Measurements from ENCODE around the gene ARRDC5. TPM values are rescaled to one million over a fixed set of nuclear protein-coding genes. Genes with fewer than 3 reads are reported as not detected.

Gene ARRDC5
- total RNA-seq, 1 donor, result 0.36 TPM

DNA sequence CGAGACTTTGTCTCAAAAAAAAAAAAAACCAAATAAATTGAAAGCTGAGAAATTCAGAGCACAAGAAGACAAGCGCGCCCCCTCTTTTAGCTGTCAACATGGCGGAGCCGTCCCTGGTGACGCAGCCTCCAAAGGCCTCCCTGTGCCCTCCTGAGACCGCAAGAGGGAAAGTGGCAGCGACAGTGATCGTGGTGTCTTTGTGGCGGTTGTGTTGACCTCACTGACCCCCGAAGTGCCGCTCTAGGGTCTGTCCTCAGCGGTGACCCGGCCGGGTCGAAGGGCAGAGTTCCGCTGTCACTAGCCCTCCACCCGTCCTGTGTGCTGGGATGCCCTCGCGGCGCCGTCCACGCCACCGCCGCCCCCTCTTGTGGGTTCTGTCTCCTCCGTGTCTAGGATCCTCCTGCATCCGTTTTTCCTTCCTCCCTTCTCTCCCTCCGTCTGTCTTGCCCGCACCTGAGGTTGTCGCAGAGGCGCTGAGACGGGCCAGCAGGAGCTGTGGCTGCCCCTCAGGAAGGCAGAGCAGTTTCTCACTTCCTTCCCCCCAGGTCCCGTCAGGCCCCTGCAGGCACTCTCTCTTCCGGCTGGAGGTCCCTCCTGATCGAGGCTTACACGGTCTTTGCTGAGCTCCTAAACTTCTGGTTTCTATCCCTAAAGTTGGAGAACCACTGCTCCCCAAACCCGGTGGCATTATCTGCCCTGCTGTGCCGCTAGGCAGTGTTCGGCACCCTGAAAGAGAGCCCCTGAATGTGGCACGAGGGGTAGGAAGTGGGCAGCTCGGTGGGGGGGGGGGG lies 13.8 kb upstream of the ARRDC5 start:
- TF ChIP-seq, protein P1, sequence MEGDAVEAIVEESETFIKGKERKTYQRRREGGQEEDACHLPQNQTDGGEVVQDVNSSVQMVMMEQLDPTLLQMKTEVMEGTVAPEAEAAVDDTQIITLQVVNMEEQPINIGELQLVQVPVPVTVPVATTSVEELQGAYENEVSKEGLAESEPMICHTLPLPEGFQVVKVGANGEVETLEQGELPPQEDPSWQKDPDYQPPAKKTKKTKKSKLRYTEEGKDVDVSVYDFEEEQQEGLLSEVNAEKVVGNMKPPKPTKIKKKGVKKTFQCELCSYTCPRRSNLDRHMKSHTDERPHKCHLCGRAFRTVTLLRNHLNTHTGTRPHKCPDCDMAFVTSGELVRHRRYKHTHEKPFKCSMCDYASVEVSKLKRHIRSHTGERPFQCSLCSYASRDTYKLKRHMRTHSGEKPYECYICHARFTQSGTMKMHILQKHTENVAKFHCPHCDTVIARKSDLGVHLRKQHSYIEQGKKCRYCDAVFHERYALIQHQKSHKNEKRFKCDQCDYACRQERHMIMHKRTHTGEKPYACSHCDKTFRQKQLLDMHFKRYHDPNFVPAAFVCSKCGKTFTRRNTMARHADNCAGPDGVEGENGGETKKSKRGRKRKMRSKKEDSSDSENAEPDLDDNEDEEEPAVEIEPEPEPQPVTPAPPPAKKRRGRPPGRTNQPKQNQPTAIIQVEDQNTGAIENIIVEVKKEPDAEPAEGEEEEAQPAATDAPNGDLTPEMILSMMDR (IDR thresholded peaks at IDR 0.05; ENCODE audit: extremely low read depth, low read depth, low read length), result no peak
- no peaks in the 10 kb centered on the region for H3K27me3 ChIP-seq (ENCODE audit: insufficient read depth, low read length)
- H4K20me1 ChIP-seq (ENCODE audit: insufficient read depth, low read length), result no peaks in the 10 kb centered on the region
- no peak overlapping the region for H3K4me2 ChIP-seq (ENCODE audit: insufficient read depth, low read length)
- no peak for DNase-seq (ENCODE audit: insufficient read length, low spot score, missing footprints)
- peak overlapping the region; percentile 86 for H3K27ac ChIP-seq (ENCODE audit: low read depth, low read length)
- H3K9me3 ChIP-seq (ENCODE audit: low read depth, low read length), result no peaks in the 10 kb centered on the region
- H3K79me2 ChIP-seq (ENCODE audit: insufficient read depth, low read length), result peaks cover 78% of the 10 kb centered on the region
- H3K4me3 ChIP-seq (ENCODE audit: insufficient read depth, low read length), result no peak overlapping the region
- H2AFZ ChIP-seq (ENCODE audit: low read length), result no peak overlapping the region
- H3K4me1 ChIP-seq (ENCODE audit: insufficient read depth, low read length), result peaks cover 36% of the 10 kb centered on the region
- peaks cover 7% of the 10 kb centered on the region for H3K36me3 ChIP-seq (ENCODE audit: insufficient read depth, low read length)

DNA sequence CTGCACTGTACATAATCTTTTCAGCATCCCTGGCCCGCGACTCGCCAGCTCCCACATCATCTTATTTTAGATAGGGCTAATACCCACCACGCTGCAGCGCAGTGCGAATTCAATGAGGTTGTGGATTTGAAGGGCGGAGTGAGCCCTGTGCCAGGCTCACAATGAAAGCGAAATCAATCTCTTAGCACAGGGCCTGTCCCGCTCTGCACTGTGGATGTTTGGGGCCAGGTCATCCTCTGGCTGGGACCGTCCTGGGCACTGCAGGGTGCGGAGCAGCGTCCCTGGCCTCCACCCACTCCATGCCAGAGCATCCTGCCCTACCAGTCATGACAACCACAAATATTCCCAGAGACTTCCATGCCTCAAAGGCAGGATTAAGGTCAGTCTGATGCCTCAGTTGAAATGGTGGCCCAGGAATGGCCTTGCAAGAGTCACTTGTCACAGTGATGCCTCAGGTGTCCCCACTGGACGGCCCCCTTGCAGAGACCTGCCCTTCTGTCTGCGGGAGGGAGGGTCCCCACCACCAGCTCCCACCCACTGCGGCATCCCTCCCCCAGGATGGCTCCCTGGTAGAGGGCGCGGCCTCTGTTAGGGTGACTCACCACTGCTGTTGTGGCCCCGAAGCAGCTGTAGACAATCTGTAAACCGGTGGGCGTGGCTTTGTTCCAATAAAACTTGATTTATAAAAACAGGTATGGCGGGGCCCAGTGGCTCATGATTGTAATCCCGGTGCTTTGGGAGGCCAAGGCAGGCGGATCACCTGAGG lies 12.2 kb upstream of the ARRDC5 start:
- Histone ChIP-seq H3K4me1 (ENCODE audit: insufficient read depth, low read length) (peaks cover 49% of the 10 kb centered on the region), H3K36me3 (ENCODE audit: insufficient read depth, low read length) (peaks cover 7% of the 10 kb centered on the region), H2AFZ (ENCODE audit: low read length) (peak overlapping the region; percentile 76)

DNA sequence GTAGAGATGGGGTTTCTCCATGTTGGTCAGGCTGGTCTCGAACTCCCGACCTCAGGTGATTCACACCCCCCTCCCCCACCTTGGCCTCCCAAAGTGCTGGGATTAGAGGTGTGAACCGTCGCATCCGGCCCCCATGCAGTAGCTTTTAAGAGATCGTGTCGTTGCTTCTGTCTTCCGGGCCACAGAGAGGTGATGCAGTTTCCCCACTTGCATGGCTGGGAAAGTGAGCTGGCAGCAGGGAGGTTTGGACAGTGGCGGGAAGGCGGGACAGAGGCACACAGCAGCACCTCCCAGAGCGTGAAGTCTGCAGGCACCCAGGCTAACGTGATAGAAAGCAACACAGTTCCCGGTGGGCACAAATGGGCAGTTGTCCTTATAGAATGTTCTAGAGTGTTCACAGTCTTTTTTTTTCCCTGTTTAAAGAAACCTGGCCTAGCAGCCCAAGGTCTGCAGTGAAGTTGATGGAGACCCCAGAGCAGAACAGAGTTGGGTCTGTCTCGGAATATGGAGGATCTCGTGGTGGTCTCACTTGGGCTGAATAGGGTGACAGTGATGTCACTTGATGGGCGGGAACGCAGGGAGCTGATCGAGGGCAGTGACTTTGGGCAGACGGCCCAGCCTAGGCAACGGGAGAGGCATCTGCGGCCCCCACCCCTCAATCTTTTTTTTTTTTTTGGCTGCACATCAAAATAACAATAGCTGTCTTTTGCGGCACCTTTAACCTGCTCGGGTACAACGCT lies 11.5 kb upstream of the ARRDC5 start:
- TF ChIP-seq, protein P1 (IDR thresholded peaks at IDR 0.05; ENCODE audit: extremely low read depth, low read depth, low read length), result no peak
- DNase-seq (ENCODE audit: insufficient read length, low spot score, missing footprints), result peak; percentile 43
- Histone ChIP-seq H3K4me3 (ENCODE audit: insufficient read depth, low read length) (no peak overlapping the region), H4K20me1 (ENCODE audit: insufficient read depth, low read length) (no peaks in the 10 kb centered on the region), H3K27ac (ENCODE audit: low read depth, low read length) (peak overlapping the region; percentile 86), H3K27me3 (ENCODE audit: insufficient read depth, low read length) (no peaks in the 10 kb centered on the region), H2AFZ (ENCODE audit: low read length) (no peak overlapping the region), H3K4me2 (ENCODE audit: insufficient read depth, low read length) (peak overlapping the region; percentile 64), H3K4me1 (ENCODE audit: insufficient read depth, low read length) (peaks cover 49% of the 10 kb centered on the region), H3K79me2 (ENCODE audit: insufficient read depth, low read length) (peaks cover 65% of the 10 kb centered on the region), H3K36me3 (ENCODE audit: insufficient read depth, low read length) (peaks cover 7% of the 10 kb centered on the region), H3K9me3 (ENCODE audit: low read depth, low read length) (no peaks in the 10 kb centered on the region)

More for the DNA sequence above, 12.2 kb upstream of the ARRDC5 start:
- H3K27me3 ChIP-seq (ENCODE audit: insufficient read depth, low read length), result no peaks in the 10 kb centered on the region
- peak; percentile 99 for DNase-seq (ENCODE audit: insufficient read length, low spot score, missing footprints)
- TF ChIP-seq, protein P1 (IDR thresholded peaks at IDR 0.05; ENCODE audit: extremely low read depth, low read depth, low read length), result no peak
- H3K9me3 ChIP-seq (ENCODE audit: low read depth, low read length), result no peaks in the 10 kb centered on the region
- H4K20me1 ChIP-seq (ENCODE audit: insufficient read depth, low read length), result no peaks in the 10 kb centered on the region
- H3K4me3 ChIP-seq (ENCODE audit: insufficient read depth, low read length), result peak overlapping the region; percentile 44
- H3K27ac ChIP-seq (ENCODE audit: low read depth, low read length), result peak overlapping the region; percentile 86
- H3K4me2 ChIP-seq (ENCODE audit: insufficient read depth, low read length), result peak overlapping the region; percentile 64
- peaks cover 70% of the 10 kb centered on the region for H3K79me2 ChIP-seq (ENCODE audit: insufficient read depth, low read length)

Data from osteoblast (primary cell).